K562 (cell line): ENCODE results near the gene C1QC. TPM values are rescaled to one million over a fixed set of nuclear protein-coding genes. Genes with fewer than 3 reads are reported as not detected.

Experiments used
- ATAC-seq: fragments of 200-7000 bp; cut with Tn5 transposase; 3 replicates; pipeline ENCODE4 v1.9.1; 2020; ENCODE audit warnings: moderate library complexity
- BruUV-seq: library from RNA; stranded (reverse); fragments of 400-500 nt; replicated peaks from 2 replicates; lab custom pipeline; 2021; lab: Mats Ljungman, UMichigan
- CTCF ChIA-PET: fragments of 300-600 bp; formaldehyde crosslinking; extraction: SDS; loops from one replicate; lab custom pipeline; 2021; ENCODE audit warnings: low intra/inter-chr PET ratio; lab: Yijun Ruan, JAX
- POLR2A ChIA-PET: fragments of 300-600, 350-650 bp; sonication (Branson Sonifier 250); formaldehyde crosslinking; extraction: SDS; loops from one replicate; lab custom pipeline; 2021; ENCODE audit warnings: antibody characterized with exemption, inconsistent platforms; lab: Yijun Ruan, JAX
- DNase-seq, 4 experiments: peaks; one replicate each; pipeline versions ENCODE4 v3.0.0 to v3.0.0-alpha.2; 2011 to 2018; ENCODE audit warnings: low spot score in 3 of 4, mixed read lengths in 3 of 4; ENCODE audit errors: extremely low read depth in 1 of 4
- FAIRE-seq: peaks from 2 replicates; lab custom pipeline; 2011; peaks lifted over from hg19 to GRCh38; lab: Jason Lieb, UNC
- H2AFZ ChIP-seq: 2 replicates; pipeline ENCODE4 v1.6.0; 2011; ENCODE audit warnings: low read depth, low read length, control low read depth, inconsistent platforms
- H3K27ac ChIP-seq: fragments of 200-600 bp; 3 replicates; pipeline ENCODE4 v1.8.0; 2011; ENCODE audit warnings: low read depth, mild to moderate bottlenecking, control low read depth, inconsistent platforms, low read length, moderate library complexity, mixed read lengths; ENCODE audit errors: extremely low read depth
- H3K27me3 ChIP-seq, 2 experiments: fragments of 300-600 bp in 1 of 2; 2 replicates in 1 of 2; 3 replicates in 1 of 2; pipeline versions ENCODE4 v1.6.0 to v1.8.0; 2011; ENCODE audit warnings: inconsistent platforms in 2 of 2, low read length in 2 of 2, mild to moderate bottlenecking in 1 of 2, mixed read lengths in 1 of 2, moderate library complexity in 1 of 2; ENCODE audit not compliant: control insufficient read depth in 2 of 2, insufficient read depth in 2 of 2
- H3K36me3 ChIP-seq: fragments of 300-600 bp; 3 replicates; pipeline ENCODE4 v1.8.0; 2011; ENCODE audit warnings: mild to moderate bottlenecking, low read length, inconsistent platforms; ENCODE audit not compliant: control insufficient read depth, insufficient read depth
- H3K4me1 ChIP-seq, 2 experiments: fragments of 200-600 bp in 1 of 2; replicated peaks in 1 of 2; 2 replicates in 1 of 2; 3 replicates in 1 of 2; pipeline versions ENCODE4 v1.5.1 to v1.8.0; 2011; ENCODE audit warnings: inconsistent platforms in 2 of 2, low read length in 2 of 2, mild to moderate bottlenecking in 1 of 2, mixed read lengths in 1 of 2, moderate library complexity in 1 of 2; ENCODE audit not compliant: control insufficient read depth in 2 of 2, insufficient read depth in 2 of 2
- H3K4me2 ChIP-seq: 2 replicates; pipeline ENCODE4 v1.6.1; 2011; ENCODE audit warnings: low read length, control low read depth, inconsistent platforms, mixed read lengths; ENCODE audit not compliant: insufficient read depth
- H3K4me3 ChIP-seq: fragments of 200-600 bp; sonication (generic), shearing (Covaris generic); 2 replicates; pipeline ENCODE4 v1.5.1; 2016; ENCODE audit warnings: control low read depth, inconsistent platforms
- H3K79me2 ChIP-seq: fragments of 200-600 bp; 3 replicates; pipeline ENCODE4 v1.8.0; 2011; ENCODE audit warnings: low read length, inconsistent platforms; ENCODE audit not compliant: control insufficient read depth, insufficient read depth
- H3K9ac ChIP-seq, 2 experiments: 2 replicates each; pipeline versions ENCODE4 v1.6.0 to v1.6.1; 2011; ENCODE audit warnings: low read depth in 2 of 2, low read length in 2 of 2, control low read depth in 1 of 2, inconsistent platforms in 1 of 2, mild to moderate bottlenecking in 1 of 2, mixed read lengths in 1 of 2; ENCODE audit not compliant: insufficient read depth in 1 of 2
- H3K9me1 ChIP-seq: one replicate; pipeline ENCODE4 v1.6.0; 2011; ENCODE audit warnings: inconsistent platforms, mild to moderate bottlenecking, low read length, moderate library complexity; ENCODE audit not compliant: control insufficient read depth, insufficient read depth
- H3K9me3 ChIP-seq: replicated peaks from 2 replicates; pipeline ENCODE4 v1.5.1; 2011; ENCODE audit warnings: low read depth, low read length, inconsistent platforms; ENCODE audit not compliant: control insufficient read depth, insufficient read depth
- H4K20me1 ChIP-seq: replicated peaks from 2 replicates; pipeline ENCODE4 v1.6.1; 2011; ENCODE audit warnings: low read length, inconsistent platforms, mixed read lengths; ENCODE audit not compliant: control insufficient read depth, insufficient read depth
- HMG20A ChIP-seq: fragments of 450-650 bp; formaldehyde crosslinking; conservative IDR thresholded peaks from 2 replicates; pipeline ENCODE4 v1.4.0; 2020; ENCODE audit warnings: mild to moderate bottlenecking, mixed read lengths
- KDM1A ChIP-seq, 2 experiments: fragments of 450-650 bp; IDR thresholded peaks; 2 replicates each; pipeline ENCODE4 v1.6.1; 2016; ENCODE audit warnings: mild to moderate bottlenecking in 2 of 2
- MCM3 ChIP-seq: fragments of 450-650 bp; IDR thresholded peaks from 2 replicates; pipeline ENCODE4 v1.6.1; 2016
- MCM7 ChIP-seq, 2 experiments: fragments of 450-650 bp; IDR thresholded peaks; 2 replicates each; pipeline ENCODE4 v1.6.1; 2016 to 2018
- TSC22D4 ChIP-seq: fragments of 450-650 bp; IDR thresholded peaks from 2 replicates; pipeline ENCODE4 v1.6.1; 2016; ENCODE audit warnings: missing genetic modification characterization, missing biosample characterization, control low read depth
- ZBTB26 ChIP-seq: fragments of 450-650 bp; formaldehyde crosslinking; IDR thresholded peaks from 2 replicates; pipeline ENCODE4 v1.4.0; 2022; ENCODE audit warnings: missing genetic modification characterization
- WGBS: fragments of 100-300 bp; shearing (Covaris generic); methylation state at CpG from one replicate; pipeline ENCODE4 v1.1.6; 2016; ENCODE audit warnings: low coverage, mixed read lengths; ENCODE audit not compliant: insufficient coverage; ENCODE audit errors: missing lambda C conversion rate; 5-methylcytosine and 5-hydroxymethylcytosine counted together
- in situ Hi-C: fragments of 300-500 bp; cut with MboI; formaldehyde crosslinking; loops from 4 replicates; pipeline ENCODE4 v1.15.0; 2018; ENCODE audit warnings: inconsistent platforms, mixed read lengths
- intact Hi-C: fragments of 100-400 bp; cut with micrococcal nuclease; formaldehyde crosslinking; loops from 2 replicates; pipeline ENCODE4 v1.14.2; 2022
- polyA plus RNA-seq, 8 experiments: library from polyadenylated mRNA; depleted of rRNA in 4 of 8; stranded (reverse) in 5 of 8; unstranded in 3 of 8; fragments of >200 nt; fragmentation: Nextera tagmentation in 2 of 8; fragmentation: Illumina TruSeq in 1 of 8; extraction: Ambion mirVana in 2 of 8; extraction: Trizol in 1 of 8; gene quantifications; 2 replicates each; pipeline versions ENCODE4 v1.2.1 to v1.2.3, GENCODE V29; 2011 to 2014; ENCODE audit warnings: inconsistent platforms in 1 of 8, missing spikeins in 1 of 8
- total RNA-seq, 7 experiments: library from RNA; depleted of rRNA in 6 of 7; stranded (reverse); fragments of >200 nt in 6 of 7; fragmentation: Illumina TruSeq in 2 of 7; extraction: Trizol in 2 of 7; gene quantifications; 2 replicates each; pipeline versions ENCODE4 v1.2.1 to v1.2.3, GENCODE V29; 2011 to 2021; ENCODE audit warnings: low replicate concordance in 1 of 7

The C1QC gene
- total and polyA plus RNA-seq, 9 of the 15 experiments (the other 6 are each of a cell fraction or from before 2014, with no cell fraction given), result 0.69 TPM; not detected in 8

- FAIRE-seq (no peak), DNase-seq (no peak), ATAC-seq (peak; percentile 60; the same call in 2 of the 3 replicates)
- Histone ChIP-seq H3K9me3 (no peaks in the 10 kb centered on the region), H3K27ac (no peak overlapping the region), H3K79me2 (no peaks in the 10 kb centered on the region), H3K9me1 (no peaks in the 10 kb centered on the region), H3K4me1 (peaks cover 0 to 3% of the 10 kb centered on the region in 2 experiments; a peak in 1 of 5 replicates), H3K36me3 (no peaks in the 10 kb centered on the region), H3K4me3 (no peak overlapping the region), H3K4me2 (no peak overlapping the region), H3K9ac (no peak overlapping the region), H2AFZ (no peak overlapping the region), H4K20me1 (peaks cover 10% of the 10 kb centered on the region), H3K27me3 (peaks cover 26 to 69% of the 10 kb centered on the region in 2 experiments)
- no TSS peak for BruUV-seq
- ChIA-PET POLR2A (no interaction called here), CTCF (no interaction called here)
- peak in 1 of 2 experiments; percentile 85; a peak in 1 of 4 replicates for TF ChIP-seq MCM7 (IDR thresholded peaks at IDR 0.05)
- peak; percentile 92; the same call in 1 of the 2 replicates for TF ChIP-seq TSC22D4
- peak; percentile 65; the same call in 1 of the 2 replicates for TF ChIP-seq MCM3
- no peak for TF ChIP-seq HMG20A
- 0 out of 2 replicates have a peak, but pooled peaks have one; percentile 57 for TF ChIP-seq ZBTB26 (CRISPR knock-in tag)
- TF ChIP-seq KDM1A (IDR thresholded peaks at IDR 0.05), result peak in 1 of 2 experiments; percentile 43; a peak in 1 of 4 replicates
- 2% methylated on average over 13 of the region's 13 CpGs for WGBS
- in situ Hi-C loops, result no loop called here
- intact Hi-C loops, result no loop called here
Observed at GRCh38 chr1:22650089-22650693, 6.8 kb downstream of the C1QC start.
